ENCODE measurements around the gene TEX11. TPM values are rescaled to one million over a fixed set of nuclear protein-coding genes. Genes with fewer than 3 reads are reported as not detected.
"Not testable (repeated sequence)": the region's sequence is repeated elsewhere in the genome, so short reads cannot be mapped to it uniquely, and the experiment has no call there.

The TEX11 gene
- total RNA-seq (2014; rRNA removed; shearing (Covaris generic); ENCODE audit: low replicate concordance), result not detected in 2 replicates

DNA sequence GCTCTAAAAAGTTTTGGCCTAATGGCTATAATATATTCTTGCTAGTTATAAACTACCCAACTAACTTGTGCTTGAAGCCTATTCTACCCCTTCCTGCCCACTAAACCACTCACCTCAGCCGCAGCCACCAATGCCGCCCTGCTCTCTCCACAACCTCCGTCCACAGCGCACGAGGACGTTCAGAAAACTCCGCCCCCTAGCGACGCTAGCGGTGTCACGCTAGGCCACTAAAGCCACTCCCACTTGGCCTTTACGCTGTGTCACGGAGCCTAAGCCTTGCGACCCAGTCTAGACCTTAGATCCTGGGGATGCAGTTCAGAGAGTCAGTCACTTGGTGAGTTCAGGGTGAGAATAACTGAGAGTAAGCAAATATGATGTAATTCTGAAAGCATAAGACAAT is at the start of gene TEX11:
Gene TEX11, minus strand, starts transcription at position 171 of the 400 bp plus-strand sequence. CDS start 922 bp downstream, outside the sequence.
- no peaks in the 10 kb centered on the region for H3K27me3 ChIP-seq
- no peaks in the 10 kb centered on the region for H3K9me3 ChIP-seq
- H3K4me3 ChIP-seq, result no peak within 1 kb of the TSS
- DNase-seq, result no peak
- no peaks in the 10 kb centered on the region for H3K36me3 ChIP-seq

- Histone ChIP-seq H3K4me3 (no peak overlapping the region), H3K27me3 (no peaks in the 10 kb centered on the region), H3K36me3 (no peaks in the 10 kb centered on the region), H3K9me3 (no peaks in the 10 kb centered on the region)
- DNase-seq, result no peak
Measured at GRCh38 chrX:70954871-70955270, 46.4 kb upstream of the TEX11 start.

DNA sequence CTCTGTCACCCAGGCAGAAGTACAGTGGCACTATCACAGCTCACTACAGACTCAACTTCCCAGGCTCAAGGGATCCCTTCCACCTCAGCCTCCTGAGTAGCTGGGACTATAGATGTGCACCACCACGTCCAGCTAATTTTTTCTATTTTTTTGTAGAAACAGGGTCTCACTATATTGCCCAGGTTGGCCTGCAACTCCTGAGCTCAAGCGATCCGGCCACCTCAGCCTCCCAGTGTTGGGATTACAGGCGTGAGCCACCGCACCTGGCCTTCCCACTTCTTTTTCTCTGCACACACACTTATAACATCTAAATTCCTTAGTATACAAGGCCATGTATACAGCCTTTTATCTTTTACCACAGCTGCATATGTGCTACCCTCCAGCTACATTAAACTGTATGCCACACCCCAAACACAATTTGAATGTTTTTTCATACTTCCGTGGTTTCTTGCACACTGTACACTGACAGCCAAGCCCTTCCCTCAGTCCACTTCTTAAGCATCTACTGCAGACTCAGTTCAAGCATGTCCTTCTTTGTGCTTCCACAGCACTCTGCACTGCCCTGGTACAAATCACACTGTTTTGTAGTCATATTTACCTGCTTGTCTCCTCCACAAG is 15.9 kb upstream of the TEX11 start:
- Histone ChIP-seq H3K9me3 (no peaks in the 10 kb centered on the region), H3K27me3 (no peaks in the 10 kb centered on the region), H3K36me3 (no peaks in the 10 kb centered on the region), H3K4me3 (no peak overlapping the region)
- DNase-seq, result no peak

GRCh38 chrX:70922774-70923473 is 14.4 kb upstream of the TEX11 start:
- H3K4me3 ChIP-seq, result no peak overlapping the region
- no peaks in the 10 kb centered on the region for H3K36me3 ChIP-seq
- no peak for DNase-seq
- H3K9me3 ChIP-seq, result no peaks in the 10 kb centered on the region
- no peaks in the 10 kb centered on the region for H3K27me3 ChIP-seq

- Histone ChIP-seq H3K9me3 (no peaks in the 10 kb centered on the region), H3K36me3 (no peaks in the 10 kb centered on the region), H3K27me3 (no peaks in the 10 kb centered on the region), H3K4me3 (no peak overlapping the region)
- no peak for DNase-seq
Measured at GRCh38 chrX:70921709-70922352, 13.3 kb upstream of the TEX11 start.

DNA sequence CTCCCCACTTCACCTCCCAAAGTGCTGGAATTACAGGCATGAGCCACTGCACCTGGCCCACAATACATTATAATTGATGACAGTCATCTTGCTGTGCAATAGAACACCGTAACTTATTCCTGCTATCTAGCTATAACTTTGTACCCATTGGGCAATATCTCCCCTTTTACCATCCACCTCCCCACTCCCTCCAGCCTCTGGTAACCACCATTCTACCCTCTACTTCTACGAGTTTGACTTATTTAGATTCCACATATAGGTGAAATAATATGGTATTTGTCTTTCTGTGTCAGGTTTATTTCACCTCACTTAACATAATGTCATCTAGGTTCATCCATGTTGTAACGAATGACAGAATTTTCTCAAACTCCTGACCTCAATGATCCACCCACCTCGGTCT is 8.2 kb upstream of the TEX11 start:
- H3K36me3 ChIP-seq, result no peaks in the 10 kb centered on the region
- no peak overlapping the region for H3K4me3 ChIP-seq
- no peaks in the 10 kb centered on the region for H3K27me3 ChIP-seq
- DNase-seq, result no peak
- H3K9me3 ChIP-seq, result no peaks in the 10 kb centered on the region

DNA sequence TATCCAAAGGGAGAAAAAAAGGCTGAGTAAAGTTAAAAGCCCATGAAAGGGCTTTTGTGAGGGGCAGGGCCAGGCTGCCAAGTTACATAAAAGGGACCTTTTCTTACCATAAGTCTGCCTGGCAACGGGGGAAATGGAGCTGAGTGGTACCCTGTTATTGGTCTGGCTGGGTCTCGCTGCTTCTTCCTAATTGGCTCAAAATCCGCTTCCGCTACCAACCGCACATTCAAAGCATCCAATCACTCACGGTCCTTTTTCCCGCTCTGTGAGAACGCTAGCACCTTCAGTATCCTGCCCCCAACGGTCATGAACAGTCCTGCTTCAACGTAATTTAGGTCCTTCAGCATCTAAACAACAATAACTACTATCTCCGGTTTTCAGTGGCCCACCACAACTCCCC is 611 bp downstream of the TEX11 start:
- no peaks in the 10 kb centered on the region for H3K9me3 ChIP-seq
- no peak for DNase-seq
- no peaks in the 10 kb centered on the region for H3K27me3 ChIP-seq
- no peak overlapping the region for H3K4me3 ChIP-seq
- H3K36me3 ChIP-seq, result no peaks in the 10 kb centered on the region

DNA sequence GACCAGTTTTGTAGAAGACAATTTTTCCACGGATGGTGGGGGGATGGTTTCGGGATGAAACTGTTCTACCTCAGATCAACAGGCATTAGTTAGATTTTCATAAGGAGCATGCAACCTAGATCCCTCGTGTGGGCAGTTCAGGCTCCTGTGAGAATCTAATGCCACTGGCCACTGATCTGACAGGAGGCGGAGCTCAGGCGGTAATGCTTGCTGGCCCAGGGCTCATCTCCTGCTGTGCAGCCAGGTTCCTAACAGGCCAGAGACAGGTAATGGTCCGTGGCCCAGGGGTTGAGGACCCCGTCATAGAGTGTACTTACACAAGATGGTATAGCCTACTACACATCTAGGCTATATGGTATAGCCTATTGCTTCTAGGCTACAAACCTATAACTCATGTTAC is 7.0 kb downstream of the TEX11 start:
- Histone ChIP-seq H3K9me3 (no peaks in the 10 kb centered on the region), H3K36me3 (no peaks in the 10 kb centered on the region), H3K27me3 (no peaks in the 10 kb centered on the region), H3K4me3 (no peak overlapping the region)
- no peak for DNase-seq

- not testable (repeated sequence) for H3K36me3 ChIP-seq, H3K9me3 ChIP-seq, H3K27me3 ChIP-seq, DNase-seq, H3K4me3 ChIP-seq
Measured at GRCh38 chrX:70890441-70890840, 18.1 kb downstream of the TEX11 start.

- DNase-seq, result no peak
- Histone ChIP-seq H3K27me3 (no peaks in the 10 kb centered on the region), H3K36me3 (no peaks in the 10 kb centered on the region), H3K4me3 (no peak overlapping the region), H3K9me3 (no peaks in the 10 kb centered on the region)
Measured at GRCh38 chrX:70878902-70879301, 29.6 kb downstream of the TEX11 start.

GRCh38 chrX:70852294-70852693 is 56.2 kb downstream of the TEX11 start:
- no peak overlapping the region for H3K4me3 ChIP-seq
- H3K9me3 ChIP-seq, result no peaks in the 10 kb centered on the region
- DNase-seq, result no peak
- no peaks in the 10 kb centered on the region for H3K36me3 ChIP-seq
- no peaks in the 10 kb centered on the region for H3K27me3 ChIP-seq

DNA sequence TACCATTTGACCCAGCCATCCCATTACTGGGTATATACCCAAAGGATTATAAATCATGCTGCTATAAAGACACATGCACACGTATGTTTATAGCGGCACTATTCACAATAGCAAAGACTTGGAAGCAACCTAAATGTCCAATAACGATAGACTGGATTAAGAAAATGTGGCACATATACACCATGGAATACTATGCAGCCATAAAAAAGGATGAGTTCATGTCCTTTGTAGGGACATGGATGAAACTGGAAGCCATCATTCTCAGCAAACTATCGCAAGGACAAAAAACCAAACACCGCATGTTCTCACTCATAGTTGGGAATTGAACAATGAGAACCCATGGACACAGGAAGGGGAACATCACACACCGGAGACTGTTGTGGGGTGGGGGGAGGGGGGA is 64.4 kb downstream of the TEX11 start:
- not testable (repeated sequence) for DNase-seq, H3K4me3 ChIP-seq, H3K36me3 ChIP-seq, H3K27me3 ChIP-seq, H3K9me3 ChIP-seq

DNA sequence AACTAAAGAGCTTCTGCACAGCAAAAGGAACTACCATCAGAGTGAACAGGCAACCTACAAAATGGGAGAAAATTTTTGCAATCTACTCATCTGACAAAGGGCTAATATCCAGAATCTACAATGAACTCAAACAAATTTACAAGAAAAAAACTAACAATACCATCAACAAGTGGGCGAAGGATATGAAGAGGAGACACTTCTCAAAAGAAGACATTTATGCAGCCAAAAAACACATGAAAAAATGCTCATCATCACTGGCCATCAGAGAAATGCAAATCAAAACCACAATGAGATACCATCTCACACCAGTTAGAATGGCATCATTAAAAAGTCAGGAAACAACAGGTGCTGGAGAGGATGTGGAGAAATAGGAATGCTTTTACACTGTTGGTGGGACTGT is 64.9 kb downstream of the TEX11 start:
- not testable (repeated sequence) for DNase-seq, H3K27me3 ChIP-seq, H3K4me3 ChIP-seq, H3K9me3 ChIP-seq, H3K36me3 ChIP-seq

- H3K4me3 ChIP-seq, result no peak overlapping the region
- DNase-seq, result no peak
- H3K36me3 ChIP-seq, result no peaks in the 10 kb centered on the region
- H3K9me3 ChIP-seq, result no peaks in the 10 kb centered on the region
- no peaks in the 10 kb centered on the region for H3K27me3 ChIP-seq
Measured at GRCh38 chrX:70834589-70834988, 73.9 kb downstream of the TEX11 start.

DNA sequence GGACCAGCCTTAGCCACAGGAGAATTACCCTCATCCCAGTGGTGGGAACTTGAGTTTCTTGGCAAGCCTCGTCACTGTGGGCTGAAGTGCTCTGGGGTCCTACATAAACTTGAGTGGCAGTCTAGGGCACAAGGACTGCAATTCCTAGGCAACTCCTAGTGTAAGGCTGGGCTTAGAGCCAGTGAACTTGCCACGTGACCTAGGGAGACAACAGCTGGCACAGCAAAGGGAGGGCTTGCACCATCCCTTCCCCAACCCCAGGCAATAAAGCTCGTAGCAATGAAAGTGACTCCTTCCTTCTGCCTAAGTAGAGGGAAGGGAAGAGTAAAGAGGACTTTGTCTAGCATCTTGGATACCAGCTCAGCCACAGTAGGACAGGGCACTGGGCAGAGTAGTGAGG is 81.8 kb downstream of the TEX11 start:
- no peaks in the 10 kb centered on the region for H3K27me3 ChIP-seq
- no peaks in the 10 kb centered on the region for H3K36me3 ChIP-seq
- no peak for DNase-seq
- H3K4me3 ChIP-seq, result no peak overlapping the region
- no peaks in the 10 kb centered on the region for H3K9me3 ChIP-seq

GRCh38 chrX:70825366-70825765 is 83.1 kb downstream of the TEX11 start:
- H3K4me3 ChIP-seq, result no peak overlapping the region
- DNase-seq, result no peak

DNA sequence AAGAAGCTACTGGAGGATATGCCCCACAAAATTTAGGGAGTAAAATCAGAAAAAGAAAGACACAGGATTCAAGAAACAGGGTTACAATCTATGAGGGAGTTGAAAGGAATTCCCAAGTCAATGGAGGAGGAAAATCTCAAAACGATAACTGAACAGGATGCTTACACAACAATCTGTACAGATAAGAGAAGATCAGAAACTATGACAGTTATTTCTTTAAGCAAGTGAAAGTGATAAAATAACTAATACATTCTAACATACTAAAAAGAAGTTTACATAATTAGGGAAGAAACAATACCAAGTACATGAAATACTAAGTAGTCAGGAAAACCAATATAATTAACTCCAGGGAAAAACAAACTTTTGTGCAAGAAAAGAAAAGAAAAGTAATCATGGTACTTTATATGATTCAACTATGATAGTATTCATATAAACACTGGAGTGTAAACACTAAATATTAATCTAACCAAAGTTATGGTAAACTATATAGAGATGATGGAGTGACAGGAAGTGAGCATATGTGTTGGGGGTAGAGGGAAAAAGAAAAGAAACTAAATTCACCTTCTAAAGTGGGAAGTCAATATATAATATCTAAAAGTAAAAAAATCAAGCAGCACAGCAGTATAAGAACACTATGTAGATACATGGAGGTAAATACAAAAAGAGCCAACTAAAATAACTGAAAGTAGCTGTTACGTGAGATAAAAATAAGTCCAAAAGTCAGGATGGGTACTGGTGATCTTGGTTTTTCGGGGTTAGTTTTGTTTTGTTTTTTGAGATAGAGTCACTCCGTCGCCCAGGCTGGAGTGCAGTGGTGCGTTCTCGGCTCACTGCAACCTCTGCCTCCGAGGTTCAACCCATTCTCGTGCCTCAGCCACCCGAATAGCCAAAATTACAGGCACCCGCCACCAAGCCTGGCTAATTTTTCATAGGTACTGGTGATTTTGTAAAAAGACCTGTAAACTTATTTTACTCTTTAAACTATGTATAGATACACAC is 99.3 kb downstream of the TEX11 start:
- H3K4me3 ChIP-seq, result no peak overlapping the region
- DNase-seq, result no peak
- no peaks in the 10 kb centered on the region for H3K9me3 ChIP-seq
- H3K36me3 ChIP-seq, result no peaks in the 10 kb centered on the region
- H3K27me3 ChIP-seq, result no peaks in the 10 kb centered on the region

More at GRCh38 chrX:70825366-70825765, 83.1 kb downstream of the TEX11 start:
- Histone ChIP-seq H3K9me3 (no peaks in the 10 kb centered on the region), H3K27me3 (no peaks in the 10 kb centered on the region), H3K36me3 (no peaks in the 10 kb centered on the region)
